K562 (cell line): Measurements from ENCODE around the gene DYNLT2. TPM values are rescaled to one million over a fixed set of nuclear protein-coding genes. Genes with fewer than 3 reads are reported as not detected.

Source experiments
- ATF3 ChIP-seq, 2 experiments: fragments of 450-650 bp in 1 of 2; sonication (generic) in 1 of 2; formaldehyde crosslinking in 1 of 2; IDR thresholded peaks in 1 of 2; conservative IDR thresholded peaks in 1 of 2; 2 replicates each; pipeline versions ENCODE4 v1.6.1 to v1.8.1; 2016 to 2023; ENCODE audit warnings: mild to moderate bottlenecking in 2 of 2, moderate library complexity in 2 of 2, inconsistent platforms in 1 of 2, missing genetic modification reagents in 1 of 2
- GATAD2A ChIP-seq: fragments of 450-650 bp; IDR thresholded peaks from 2 replicates; pipeline ENCODE4 v1.6.1; 2017
- KHSRP ChIP-seq: fragments of 450-650 bp; IDR thresholded peaks from 2 replicates; pipeline ENCODE4 v1.6.1; 2017
- L3MBTL2 ChIP-seq: fragments of 450-650 bp; IDR thresholded peaks from 2 replicates; pipeline ENCODE4 v1.6.1; 2016; ENCODE audit warnings: mild to moderate bottlenecking, moderate library complexity
- MXI1 ChIP-seq: IDR thresholded peaks from 2 replicates; pipeline ENCODE4 v1.6.1; 2011; ENCODE audit warnings: low read depth, mild to moderate bottlenecking, improper control_type of control experiment, low read length
- NR2F6 ChIP-seq: fragments of 450-650 bp; formaldehyde crosslinking; IDR thresholded peaks from 2 replicates; pipeline ENCODE4 v1.4.0; 2020; ENCODE audit warnings: mild to moderate bottlenecking
- POLR3G ChIP-seq: IDR thresholded peaks from 2 replicates; pipeline ENCODE4 v1.6.1; 2011; ENCODE audit not compliant: insufficient read length, insufficient replicate concordance; ENCODE audit errors: extremely low read depth
- RCOR1 ChIP-seq, 2 experiments: IDR thresholded peaks; 2 replicates each; pipeline ENCODE4 v1.6.1; 2012; ENCODE audit warnings: low read depth in 2 of 2, low read length in 2 of 2, borderline replicate concordance in 1 of 2, improper control_type of control experiment in 1 of 2
- RFX7 ChIP-seq: fragments of 250-450 bp; sonication (Bioruptor Pico); IDR thresholded peaks from 2 replicates; pipeline ENCODE4 v1.5.1; 2021; ENCODE audit warnings: mild to moderate bottlenecking
- UBTF ChIP-seq, 2 experiments: IDR thresholded peaks; 2 replicates each; pipeline ENCODE4 v1.6.1; 2012; ENCODE audit warnings: improper control_type of control experiment in 2 of 2, low read depth in 2 of 2, low read length in 2 of 2, borderline replicate concordance in 1 of 2
- ZNF407 ChIP-seq: fragments of 450-650 bp; IDR thresholded peaks from 2 replicates; pipeline ENCODE4 v1.6.1; 2016; ENCODE audit warnings: low read depth
- ZNF408 ChIP-seq: fragments of 250-450 bp; sonication (Bioruptor Pico); IDR thresholded peaks from 2 replicates; pipeline ENCODE4 v1.4.0; 2020; ENCODE audit warnings: low read depth, mild to moderate bottlenecking, moderate library complexity
- ZNF75A ChIP-seq: fragments of 450-650 bp; formaldehyde crosslinking; IDR thresholded peaks from 2 replicates; pipeline ENCODE4 v1.4.0; 2020; ENCODE audit warnings: mild to moderate bottlenecking
- ZNF778 ChIP-seq: fragments of 450-650 bp; formaldehyde crosslinking; IDR thresholded peaks from 2 replicates; pipeline ENCODE4 v1.4.0; 2020; ENCODE audit warnings: mild to moderate bottlenecking, moderate library complexity
- polyA plus RNA-seq, 8 experiments: library from polyadenylated mRNA; depleted of rRNA in 4 of 8; stranded (reverse) in 5 of 8; unstranded in 3 of 8; fragments of >200 nt; fragmentation: Nextera tagmentation in 2 of 8; fragmentation: Illumina TruSeq in 1 of 8; extraction: Ambion mirVana in 2 of 8; extraction: Trizol in 1 of 8; gene quantifications; 2 replicates each; pipeline versions ENCODE4 v1.2.1 to v1.2.3, GENCODE V29; 2011 to 2014; ENCODE audit warnings: inconsistent platforms in 1 of 8, missing spikeins in 1 of 8
- total RNA-seq, 7 experiments: library from RNA; depleted of rRNA in 6 of 7; stranded (reverse); fragments of >200 nt in 6 of 7; fragmentation: Illumina TruSeq in 2 of 7; extraction: Trizol in 2 of 7; gene quantifications; 2 replicates each; pipeline versions ENCODE4 v1.2.1 to v1.2.3, GENCODE V29; 2011 to 2021; ENCODE audit warnings: low replicate concordance in 1 of 7
- TF ChIP-seq, protein P1 (sequence below): sonication (generic); formaldehyde crosslinking; IDR thresholded peaks from 2 replicates; pipeline ENCODE4 v1.8.0; 2022; ENCODE audit warnings: missing genetic modification reagents, mild to moderate bottlenecking, moderate library complexity, borderline replicate concordance

DYNLT2 gene
- total and polyA plus RNA-seq, 9 of the 15 experiments (the other 6 are each of a cell fraction or from before 2014, with no cell fraction given): 2.0 to 12.8 (median 6.3) TPM

DNA sequence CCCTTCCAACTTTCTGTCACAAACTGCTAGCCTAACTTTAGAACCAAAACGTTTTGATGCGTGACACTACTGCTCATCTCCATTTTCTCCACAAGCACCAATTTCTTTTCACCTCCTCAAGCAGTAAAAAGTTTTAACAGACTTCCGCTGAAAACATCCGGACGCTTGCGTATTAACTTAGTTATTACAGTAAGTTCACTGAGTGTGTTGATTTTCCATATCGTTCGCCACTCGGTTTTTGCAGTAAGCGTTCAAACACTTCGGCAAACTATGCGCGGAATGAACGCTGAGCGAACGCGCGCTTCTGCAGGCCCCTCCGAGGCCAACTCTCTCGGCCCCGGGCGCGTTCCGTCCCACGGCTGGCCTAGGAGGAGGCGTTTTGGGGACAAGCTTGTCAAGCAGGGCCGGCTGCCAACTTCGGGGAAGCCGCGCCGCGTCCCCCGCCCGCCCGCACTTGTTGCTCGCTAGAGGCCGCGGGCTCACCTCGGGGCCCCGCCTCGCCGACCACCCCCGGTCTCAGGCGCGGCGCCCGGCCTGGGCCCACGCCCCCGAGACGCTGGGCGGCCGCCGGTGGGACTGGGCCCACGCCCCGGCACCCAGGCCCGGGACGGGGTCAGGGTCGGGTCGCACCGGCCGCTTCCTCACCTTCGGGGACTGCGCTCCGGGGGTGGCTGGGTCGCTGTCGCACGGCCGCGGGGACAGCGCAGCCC, 28.0 kb downstream of the DYNLT2 start (continued):
- TF ChIP-seq ATF3 (IDR thresholded peaks at IDR 0.05): no peak
- no peak for TF ChIP-seq ATF3 (CRISPR knock-in tag; conservative IDR thresholded peaks at IDR 0.05)
- TF ChIP-seq ZNF778 (CRISPR knock-in tag): no peak
- TF ChIP-seq POLR3G: no peak
- TF ChIP-seq ZNF75A (CRISPR knock-in tag): no peak
- TF ChIP-seq, protein P1, sequence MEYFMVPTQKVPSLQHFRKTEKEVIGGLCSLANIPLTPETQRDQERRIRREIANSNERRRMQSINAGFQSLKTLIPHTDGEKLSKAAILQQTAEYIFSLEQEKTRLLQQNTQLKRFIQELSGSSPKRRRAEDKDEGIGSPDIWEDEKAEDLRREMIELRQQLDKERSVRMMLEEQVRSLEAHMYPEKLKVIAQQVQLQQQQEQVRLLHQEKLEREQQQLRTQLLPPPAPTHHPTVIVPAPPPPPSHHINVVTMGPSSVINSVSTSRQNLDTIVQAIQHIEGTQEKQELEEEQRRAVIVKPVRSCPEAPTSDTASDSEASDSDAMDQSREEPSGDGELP: no peak
- TF ChIP-seq L3MBTL2: no peak
- TF ChIP-seq UBTF (IDR thresholded peaks at IDR 0.05; ENCODE audit: borderline replicate concordance in 1 of 2, low read depth in 2 of 2, low read length in 2 of 2): peak; percentile 96 to 97
- TF ChIP-seq MXI1: no peak
- TF ChIP-seq GATAD2A: no peak
- TF ChIP-seq NR2F6 (CRISPR knock-in tag): no peak
- TF ChIP-seq ZNF408: no peak
- peak in 1 of 2 experiments; percentile 45; a peak in 1 of 4 replicates for TF ChIP-seq RCOR1 (IDR thresholded peaks at IDR 0.05; ENCODE audit: borderline replicate concordance in 1 of 2, low read depth in 2 of 2, low read length in 2 of 2)
- peak; percentile 73; the same call in 1 of the 2 replicates for TF ChIP-seq ZNF407
- TF ChIP-seq RFX7 (CRISPR knock-in tag): no peak
- TF ChIP-seq KHSRP: no peak
